Hematopoietic multipotent progenitor cell treated with erythropoietin and hydrocortisone succinate and interleukin-3 and kit ligand, for 8 days (in vitro differentiated cells): ENCODE results near the gene XPO6.

Source experiments
- DNase-seq: peaks from one replicate; pipeline ENCODE4 v3.0.0-alpha.2; 2015

XPO6 gene

GRCh38 chr16:28086186-28087139, 125.3 kb downstream of the XPO6 start:
- no peak for DNase-seq

DNA sequence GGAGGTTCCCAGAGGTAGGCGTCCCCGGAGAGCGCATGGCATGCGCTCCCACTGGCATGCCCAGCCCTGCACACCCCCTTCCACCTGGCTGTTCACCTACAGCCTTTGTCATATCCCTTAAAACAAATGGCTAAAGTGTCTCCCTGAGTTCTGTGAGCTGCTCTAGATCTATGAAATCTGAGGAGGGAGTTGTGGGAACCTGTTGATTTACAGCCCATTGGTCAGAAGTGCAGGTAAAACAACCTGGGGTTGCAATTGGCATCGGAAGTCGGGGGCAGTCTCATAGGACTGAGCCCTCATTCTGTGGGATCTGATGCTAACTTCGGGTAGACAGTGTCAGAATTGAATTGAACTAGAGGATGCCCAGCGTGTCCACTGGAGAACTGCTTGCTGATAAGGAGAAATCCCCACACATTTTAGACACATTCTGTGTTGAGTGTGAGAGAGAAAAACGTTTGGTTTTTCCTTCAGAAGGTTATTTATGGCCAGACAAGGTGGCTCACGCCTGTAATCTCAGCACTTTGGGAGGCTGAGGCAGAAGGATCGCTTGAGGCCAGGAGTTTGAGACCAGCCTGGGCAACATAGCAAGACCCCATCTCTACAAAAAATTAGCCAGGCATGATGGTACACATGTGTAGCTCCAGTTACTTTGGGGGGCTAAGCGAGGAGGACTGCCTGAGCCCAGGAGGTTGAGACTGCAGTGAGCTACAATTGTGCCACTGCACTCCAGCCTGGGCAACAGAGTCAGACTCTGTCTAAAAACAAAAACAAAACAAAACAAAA, 126.2 kb downstream of the XPO6 start:
- no peak for DNase-seq

DNA sequence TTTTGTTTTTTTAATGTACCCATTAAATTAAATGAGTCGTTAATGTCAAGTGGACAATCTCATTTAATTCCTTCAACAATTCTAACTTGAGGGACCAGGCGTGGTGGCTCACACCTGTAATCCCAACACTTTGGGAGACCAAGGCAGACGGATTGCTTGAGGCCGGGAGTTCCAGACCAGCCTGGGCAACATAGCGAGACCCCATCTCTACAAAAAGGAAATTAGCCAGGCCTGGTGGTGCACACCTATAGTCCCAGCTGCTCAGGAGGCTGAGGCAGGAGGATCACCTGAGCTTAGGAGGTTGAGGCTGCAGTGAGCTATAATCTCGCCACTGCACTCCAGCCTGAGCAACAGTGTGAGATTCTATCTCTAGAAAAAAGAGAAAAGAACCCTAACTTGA, 127.6 kb downstream of the XPO6 start:
- DNase-seq = no peak

DNA sequence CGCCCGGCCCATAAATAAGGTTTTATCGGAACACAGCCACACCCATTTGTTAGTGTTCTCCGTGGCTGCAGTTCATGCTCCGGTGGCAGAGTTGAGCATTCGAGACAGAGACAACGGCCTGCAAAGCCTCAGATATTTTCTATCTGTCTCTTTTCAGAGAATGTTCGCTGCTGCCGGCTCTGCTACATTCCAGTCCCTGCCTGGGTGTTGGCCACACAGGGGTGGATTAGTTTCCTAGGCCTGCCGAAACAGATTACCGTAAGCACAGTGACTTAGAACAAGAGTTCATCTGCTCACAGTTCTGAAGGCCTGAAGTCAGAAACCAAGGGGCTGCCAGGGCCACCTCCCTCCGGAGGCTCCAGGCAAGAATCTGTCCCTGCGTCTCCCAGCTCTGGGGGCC, 129.1 kb downstream of the XPO6 start:
- DNase-seq = no peak

GRCh38 chr16:28081391-28081968, 130.3 kb downstream of the XPO6 start:
- no peak for DNase-seq

DNA sequence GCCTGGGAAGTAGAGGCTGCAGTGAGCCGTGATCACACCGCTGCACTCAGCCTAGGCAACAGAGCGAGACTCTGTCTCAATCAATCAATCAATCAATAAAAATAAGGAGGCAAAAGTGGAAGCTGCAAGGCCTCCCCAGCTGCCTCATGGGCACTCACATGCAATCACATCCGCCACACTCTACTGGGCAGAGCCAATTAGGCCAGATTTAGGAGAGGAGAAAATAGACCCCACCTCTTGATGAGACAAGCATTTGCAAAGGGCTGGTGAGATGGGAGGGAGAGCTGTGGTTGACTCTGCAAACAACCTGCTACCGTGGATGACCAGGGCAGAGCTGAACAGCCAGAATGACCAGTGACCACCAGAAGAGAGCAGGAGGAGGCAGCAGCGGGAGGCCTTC, 133.5 kb downstream of the XPO6 start:
- DNase-seq = no peak

DNA sequence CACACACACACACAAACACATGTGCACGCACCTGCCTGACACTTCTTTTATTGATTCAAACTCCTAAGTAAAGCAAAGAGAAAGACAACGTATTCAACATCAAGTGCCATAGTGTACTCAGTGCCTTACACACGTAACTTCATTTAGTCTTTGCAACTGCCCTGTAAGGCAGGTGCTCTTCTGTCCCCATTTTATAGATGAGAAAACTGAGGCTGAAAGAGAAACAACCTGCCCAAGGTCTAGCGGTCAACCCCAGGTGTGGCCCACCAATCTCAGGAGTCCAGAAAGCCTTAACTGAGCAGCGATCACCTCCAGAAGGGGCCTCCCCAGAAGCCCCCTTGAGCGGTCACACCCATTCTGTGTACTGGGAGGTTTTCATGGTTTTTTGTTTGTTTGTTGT, 137.9 kb downstream of the XPO6 start:
- no peak for DNase-seq

DNA sequence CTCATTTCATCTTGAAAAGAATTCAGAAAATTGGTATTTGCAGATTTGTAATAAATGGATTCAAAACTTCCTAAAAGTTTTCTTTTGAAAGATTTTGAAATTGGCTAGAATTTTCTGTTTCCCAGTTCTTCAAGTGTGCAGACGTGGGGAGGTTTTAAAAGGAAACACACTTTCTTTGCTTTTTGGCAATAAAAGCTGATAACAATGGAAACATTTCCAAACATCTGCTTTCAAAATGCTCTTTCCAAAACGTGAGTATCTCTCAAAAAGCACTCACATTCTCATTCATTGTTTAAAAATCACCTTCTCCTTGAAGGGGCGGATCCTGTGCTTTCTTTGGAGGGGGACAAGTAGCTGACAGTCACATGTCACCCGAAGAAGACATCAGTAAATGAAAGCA, 139.7 kb downstream of the XPO6 start:
- DNase-seq = no peak

DNA sequence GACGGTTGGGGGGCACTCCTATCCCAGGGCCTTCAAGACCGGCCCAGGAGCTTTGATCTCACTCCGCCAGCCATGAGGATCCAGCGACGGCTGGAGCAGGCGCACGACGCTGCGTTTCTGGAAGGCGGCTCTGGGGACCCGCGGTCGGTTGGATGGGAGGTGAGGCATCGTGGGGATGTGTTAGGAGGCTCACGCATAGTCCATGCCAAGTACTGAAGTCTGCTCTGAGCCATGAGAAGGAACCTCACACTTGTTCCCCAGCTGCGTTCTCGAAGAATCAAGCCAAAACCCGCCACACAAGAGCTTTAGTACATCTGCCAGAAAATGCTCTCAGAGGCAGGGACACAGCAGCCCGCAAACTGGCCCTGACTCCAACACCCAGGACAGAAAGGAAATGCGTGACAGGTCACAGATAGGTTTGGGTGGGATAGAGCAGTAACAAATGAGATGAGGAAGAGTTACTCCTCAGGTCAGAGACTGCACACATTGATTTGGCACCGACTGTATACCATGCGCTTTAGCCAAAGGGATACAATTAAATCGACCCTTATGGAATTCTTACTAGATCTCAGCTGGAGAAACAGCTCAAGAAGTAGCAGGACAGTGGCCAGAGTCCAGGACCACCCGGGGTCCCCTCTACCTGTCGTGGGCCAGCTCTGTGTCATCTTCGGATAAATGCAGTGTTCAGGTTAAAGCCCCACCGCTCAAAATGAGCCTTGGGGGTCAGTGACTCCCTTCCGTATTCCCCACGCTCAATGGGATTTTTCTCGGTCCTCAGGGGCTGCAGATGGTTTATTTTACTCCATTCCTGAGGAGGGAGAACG, 141.6 kb downstream of the XPO6 start:
- DNase-seq = no peak

GRCh38 chr16:28068976-28069375, 142.8 kb downstream of the XPO6 start:
- no peak for DNase-seq

- DNase-seq = no peak
These were observed 144.0 kb downstream of the XPO6 start for GRCh38 chr16:28067604-28068379.

GRCh38 chr16:28064706-28065249, 147.0 kb downstream of the XPO6 start:
- DNase-seq = no peak

DNA sequence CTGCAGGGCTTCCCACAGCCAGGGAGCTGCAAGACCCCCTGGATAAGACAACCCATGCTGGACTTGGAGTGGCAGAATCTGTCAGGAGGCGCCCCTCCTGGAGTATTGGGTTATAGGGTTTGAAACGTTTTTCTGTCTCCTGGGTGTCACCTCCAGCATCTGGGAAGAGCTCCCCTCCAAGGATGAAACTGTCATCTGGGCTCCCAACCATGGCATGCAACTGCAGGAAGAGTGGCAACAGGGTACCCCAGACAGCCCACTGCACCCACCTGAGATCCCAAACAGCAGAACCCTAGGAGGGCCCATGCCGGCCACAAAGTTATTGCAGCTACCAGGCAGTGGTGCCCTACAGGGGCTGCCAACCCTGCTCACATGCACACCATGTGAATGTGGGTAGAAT, 147.6 kb downstream of the XPO6 start:
- DNase-seq = no peak

GRCh38 chr16:28063591-28064061, 148.1 kb downstream of the XPO6 start, which contains the start of gene GSG1L:
TSS of gene GSG1L (minus strand) at chr16:28063714. CDS start at chr16:28063424, 290 bp downstream.
- DNase-seq = no peak

DNA sequence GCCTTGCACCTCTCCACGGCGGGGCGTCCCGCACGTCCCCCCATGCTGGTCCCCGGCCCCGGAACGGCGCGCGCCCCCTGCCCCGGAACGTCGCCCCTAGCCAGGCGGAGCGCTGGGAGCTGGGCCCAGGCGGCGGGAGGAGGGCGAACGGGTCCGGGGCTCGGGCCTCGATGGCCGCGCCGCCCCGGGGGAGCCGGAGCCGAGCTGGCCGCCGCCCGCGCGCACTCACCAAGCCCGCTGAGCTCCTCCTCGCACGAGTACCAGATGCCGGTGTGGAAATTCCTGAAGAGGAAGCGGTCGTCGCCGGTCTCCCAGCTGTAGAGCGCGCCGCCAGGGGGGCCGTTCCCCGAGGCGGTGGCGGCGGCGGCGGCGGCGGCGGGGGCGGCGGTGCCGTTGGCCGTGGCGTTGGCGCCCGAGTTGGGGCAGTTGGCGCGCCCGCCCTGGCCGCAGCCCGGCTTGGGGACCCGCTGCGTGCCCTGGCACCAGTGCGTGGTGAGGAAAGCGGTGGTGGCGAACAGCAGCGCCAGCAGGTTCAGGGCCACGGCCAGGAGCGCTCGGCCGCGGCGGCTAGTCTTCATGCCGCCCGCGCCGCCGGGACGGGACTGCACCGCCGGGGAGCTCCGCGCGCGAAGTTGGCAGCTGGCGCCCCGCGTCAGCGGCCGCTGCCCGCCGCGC, 148.8 kb downstream of the XPO6 start:
- DNase-seq = no peak

GRCh38 chr16:28062261-28062846, 149.4 kb downstream of the XPO6 start:
- no peak for DNase-seq

DNA sequence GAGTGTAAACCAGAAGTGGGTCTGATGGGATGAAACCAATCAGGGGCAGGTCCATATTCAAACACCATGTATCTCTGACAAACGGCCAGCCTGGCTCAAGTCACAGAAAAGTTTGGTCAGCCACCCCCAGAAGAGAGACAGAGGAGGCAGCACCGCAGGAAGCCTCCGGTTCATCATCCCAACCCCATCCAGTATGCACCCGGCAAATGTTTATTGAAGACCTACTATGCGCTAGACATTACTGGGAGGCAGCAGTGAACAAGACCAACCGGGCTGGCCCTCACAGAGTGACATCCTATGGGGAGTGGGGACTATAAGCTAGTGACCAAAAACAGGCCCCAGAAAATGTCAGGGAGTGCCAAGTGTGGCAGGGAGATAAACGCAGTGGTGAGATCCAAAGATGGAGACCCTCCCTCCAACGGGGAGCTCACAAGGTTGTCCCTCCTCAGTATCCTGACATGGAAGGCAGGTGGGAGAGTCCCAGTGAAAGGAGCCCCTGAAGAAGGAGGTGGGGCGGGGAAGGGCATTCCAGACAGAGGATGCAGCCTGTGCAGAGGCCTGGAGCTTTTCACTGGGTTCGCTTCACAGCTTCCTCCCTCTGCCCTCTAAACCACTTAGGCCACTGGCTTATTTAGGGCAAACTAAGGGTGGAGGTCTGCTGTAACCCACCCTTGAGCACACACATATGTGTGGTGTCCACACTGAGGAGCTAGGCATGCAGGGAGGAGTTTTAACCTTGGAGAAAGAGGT, 150.2 kb downstream of the XPO6 start:
- no peak for DNase-seq

GRCh38 chr16:28059841-28060575, 151.8 kb downstream of the XPO6 start:
- no peak for DNase-seq
